WTC11 (cell line): ENCODE measurements around the gene GPX6.
"Not testable (repeated sequence)": the region's sequence is repeated elsewhere in the genome, so short reads cannot be mapped to it uniquely, and the experiment has no call there.

ENCODE experiments used
- ATF1 ChIP-seq: sonication (generic); formaldehyde crosslinking; IDR thresholded peaks from 2 replicates; pipeline ENCODE4 v1.8.1; 2023; ENCODE audit warnings: mild to moderate bottlenecking, moderate library complexity, missing genetic modification reagents
- CREB1 ChIP-seq: sonication (generic); formaldehyde crosslinking; IDR thresholded peaks from 2 replicates; pipeline ENCODE4 v1.8.0; 2023; ENCODE audit warnings: mild to moderate bottlenecking, missing genetic modification reagents
- CREM ChIP-seq: sonication (generic); formaldehyde crosslinking; IDR thresholded peaks from 2 replicates; pipeline ENCODE4 v1.8.1; 2022; ENCODE audit warnings: mild to moderate bottlenecking, missing genetic modification reagents, moderate library complexity
- CTCF ChIP-seq: fragments of 200-600 bp; IDR thresholded peaks from 2 replicates; pipeline ENCODE4 v1.8.0; 2022; ENCODE audit warnings: antibody characterized with exemption
- ELF4 ChIP-seq: sonication (generic); formaldehyde crosslinking; IDR thresholded peaks from 2 replicates; pipeline ENCODE4 v1.8.1; 2022; ENCODE audit warnings: low read depth, mild to moderate bottlenecking, moderate library complexity, missing genetic modification reagents
- ETV6 ChIP-seq: sonication (generic); formaldehyde crosslinking; IDR thresholded peaks from 2 replicates; pipeline ENCODE4 v1.8.1; 2022; ENCODE audit warnings: mild to moderate bottlenecking, missing genetic modification reagents
- GABPB1 ChIP-seq: sonication (generic); formaldehyde crosslinking; IDR thresholded peaks from 2 replicates; pipeline ENCODE4 v1.8.1; 2023; ENCODE audit warnings: mild to moderate bottlenecking, missing genetic modification reagents
- IRF2 ChIP-seq: sonication (generic); formaldehyde crosslinking; IDR thresholded peaks from 2 replicates; pipeline ENCODE4 v1.8.0; 2022; ENCODE audit warnings: low read depth, missing genetic modification reagents, borderline replicate concordance
- KAT7 ChIP-seq: sonication (generic); formaldehyde crosslinking; IDR thresholded peaks from 2 replicates; pipeline ENCODE4 v1.8.1; 2023; ENCODE audit warnings: missing genetic modification reagents, mild to moderate bottlenecking, borderline replicate concordance
- MAX ChIP-seq: sonication (generic); formaldehyde crosslinking; IDR thresholded peaks from 2 replicates; pipeline ENCODE4 v1.8.0; 2022; ENCODE audit warnings: mild to moderate bottlenecking, missing genetic modification reagents
- NR3C1 ChIP-seq: sonication (generic); formaldehyde crosslinking; conservative IDR thresholded peaks from 2 replicates; pipeline ENCODE4 v1.8.1; 2023; ENCODE audit warnings: low read depth, mild to moderate bottlenecking, missing genetic modification reagents
- TF ChIP-seq, protein P1 (sequence below): sonication (generic); formaldehyde crosslinking; IDR thresholded peaks from 2 replicates; pipeline ENCODE4 v1.8.1; 2023; ENCODE audit warnings: mild to moderate bottlenecking, missing genetic modification reagents
- TF ChIP-seq, protein P2 (sequence below): sonication (generic); formaldehyde crosslinking; IDR thresholded peaks from 2 replicates; pipeline ENCODE4 v1.8.1; 2022; ENCODE audit warnings: low read depth, mild to moderate bottlenecking, moderate library complexity, missing genetic modification reagents, borderline replicate concordance
- TF ChIP-seq, protein P3 (sequence below): sonication (generic); formaldehyde crosslinking; IDR thresholded peaks from 2 replicates; pipeline ENCODE4 v1.8.0; 2022; ENCODE audit warnings: mild to moderate bottlenecking, missing genetic modification reagents

- TF ChIP-seq CREM (CRISPR knock-in tag); CTCF; ATF1; ETV6 (CRISPR knock-in tag); IRF2; NR3C1; KAT7 (CRISPR knock-in tag); ELF4 (CRISPR knock-in tag); CREB1 (CRISPR knock-in tag); GABPB1 (CRISPR knock-in tag); MAX (CRISPR knock-in tag): not testable (repeated sequence)
- TF ChIP-seq, protein P1, sequence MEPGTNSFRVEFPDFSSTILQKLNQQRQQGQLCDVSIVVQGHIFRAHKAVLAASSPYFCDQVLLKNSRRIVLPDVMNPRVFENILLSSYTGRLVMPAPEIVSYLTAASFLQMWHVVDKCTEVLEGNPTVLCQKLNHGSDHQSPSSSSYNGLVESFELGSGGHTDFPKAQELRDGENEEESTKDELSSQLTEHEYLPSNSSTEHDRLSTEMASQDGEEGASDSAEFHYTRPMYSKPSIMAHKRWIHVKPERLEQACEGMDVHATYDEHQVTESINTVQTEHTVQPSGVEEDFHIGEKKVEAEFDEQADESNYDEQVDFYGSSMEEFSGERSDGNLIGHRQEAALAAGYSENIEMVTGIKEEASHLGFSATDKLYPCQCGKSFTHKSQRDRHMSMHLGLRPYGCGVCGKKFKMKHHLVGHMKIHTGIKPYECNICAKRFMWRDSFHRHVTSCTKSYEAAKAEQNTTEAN (CRISPR knock-in tag) = not testable (repeated sequence)
- TF ChIP-seq, protein P2, sequence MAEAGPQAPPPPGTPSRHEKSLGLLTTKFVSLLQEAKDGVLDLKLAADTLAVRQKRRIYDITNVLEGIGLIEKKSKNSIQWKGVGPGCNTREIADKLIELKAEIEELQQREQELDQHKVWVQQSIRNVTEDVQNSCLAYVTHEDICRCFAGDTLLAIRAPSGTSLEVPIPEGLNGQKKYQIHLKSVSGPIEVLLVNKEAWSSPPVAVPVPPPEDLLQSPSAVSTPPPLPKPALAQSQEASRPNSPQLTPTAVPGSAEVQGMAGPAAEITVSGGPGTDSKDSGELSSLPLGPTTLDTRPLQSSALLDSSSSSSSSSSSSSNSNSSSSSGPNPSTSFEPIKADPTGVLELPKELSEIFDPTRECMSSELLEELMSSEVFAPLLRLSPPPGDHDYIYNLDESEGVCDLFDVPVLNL (CRISPR knock-in tag) = not testable (repeated sequence)
- TF ChIP-seq, protein P3, sequence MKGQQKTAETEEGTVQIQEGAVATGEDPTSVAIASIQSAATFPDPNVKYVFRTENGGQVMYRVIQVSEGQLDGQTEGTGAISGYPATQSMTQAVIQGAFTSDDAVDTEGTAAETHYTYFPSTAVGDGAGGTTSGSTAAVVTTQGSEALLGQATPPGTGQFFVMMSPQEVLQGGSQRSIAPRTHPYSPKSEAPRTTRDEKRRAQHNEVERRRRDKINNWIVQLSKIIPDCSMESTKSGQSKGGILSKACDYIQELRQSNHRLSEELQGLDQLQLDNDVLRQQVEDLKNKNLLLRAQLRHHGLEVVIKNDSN (CRISPR knock-in tag) = not testable (repeated sequence)
Observed at GRCh38 chr6:28502136-28502535, 13.5 kb downstream of the GPX6 start.
